Kidney (tissue), 22 donors: ENCODE measurements around the gene CAVIN2. TPM values are rescaled to one million over a fixed set of nuclear protein-coding genes. Genes with fewer than 3 reads are reported as not detected.

Experiments
- DNase-seq, 5 donors: peaks; one replicate each; pipeline ENCODE4 v3.0.0-alpha.2; 2013 to 2020
- FAIRE-seq: peaks from 2 replicates; lab custom pipeline; 2012; peaks lifted over from hg19 to GRCh38; lab: Jason Lieb, UNC
- H3K27ac ChIP-seq, 2 donors: one replicate each; pipeline ENCODE4 v1.7.0; 2013; ENCODE audit warnings: low read depth in 2 of 2, low read length in 2 of 2, inconsistent platforms in 1 of 2
- H3K27me3 ChIP-seq: one replicate; pipeline ENCODE4 v1.7.1; 2013; ENCODE audit warnings: low read length, inconsistent platforms; ENCODE audit not compliant: control insufficient read depth, insufficient read depth
- H3K36me3 ChIP-seq, 3 donors: one replicate each; pipeline versions ENCODE4 v1.7.0 to v1.7.1; 2013; ENCODE audit warnings: low read length in 3 of 3, control low read depth in 1 of 3, inconsistent platforms in 1 of 3; ENCODE audit not compliant: insufficient read depth in 3 of 3, control insufficient read depth in 2 of 3
- H3K4me1 ChIP-seq, 3 donors: one replicate each; pipeline versions ENCODE4 v1.7.0 to v1.7.1; 2013; ENCODE audit warnings: low read length in 3 of 3, inconsistent platforms in 1 of 3, low read depth in 1 of 3; ENCODE audit not compliant: control insufficient read depth in 2 of 3, insufficient read depth in 2 of 3
- H3K4me3 ChIP-seq, 3 donors: one replicate each; pipeline versions ENCODE4 v1.7.0 to v1.8.1; 2013; ENCODE audit warnings: low read length in 3 of 3, control low read depth in 1 of 3, inconsistent platforms in 1 of 3
- H3K9ac ChIP-seq, 3 donors: one replicate each; pipeline versions ENCODE4 v1.7.0 to v1.7.1; 2013; ENCODE audit warnings: low read length in 3 of 3, control low read depth in 1 of 3, inconsistent platforms in 1 of 3
- H3K9me3 ChIP-seq, 3 donors: one replicate each; pipeline versions ENCODE4 v1.7.0 to v1.7.1; 2013; ENCODE audit warnings: low read length in 3 of 3, control low read depth in 1 of 3, inconsistent platforms in 1 of 3; ENCODE audit not compliant: control insufficient read depth in 2 of 3, insufficient read depth in 1 of 3
- CTCF ChIP-seq: IDR thresholded peaks from 3 replicates; pipeline ENCODE4 v1.5.1; 2012; ENCODE audit warnings: mild to moderate bottlenecking, moderate library complexity, borderline replicate concordance; ENCODE audit not compliant: insufficient read depth; ENCODE audit errors: extremely low read depth
- intact Hi-C: fragments of 100-400 bp; cut with DNase I; formaldehyde crosslinking; loops from one replicate; pipeline ENCODE4 v1.11.1; 2022
- long read RNA-seq, 10 donors: library from polyadenylated mRNA in 1 of 10; unstranded in 1 of 10; transcript quantifications; one replicate each; pipeline ENCODE4 v2.0.0 and lab custom pipeline, GENCODE V29; 2021 to 2026
- polyA plus RNA-seq: library from polyadenylated mRNA; stranded (reverse); fragments of 350-450 nt; fragmentation: Illumina TruSeq; extraction: RNeasy Lipid Tissue Mini Kit (QIAGEN cat#74804); gene quantifications from one replicate; pipeline ENCODE4 v1.2.3, GENCODE V29; 2014; ENCODE audit warnings: low read depth, low replicate concordance; ENCODE audit not compliant: insufficient read depth
- total RNA-seq: library from RNA; stranded (reverse); fragmentation: NEBNext Ultra II Directional; extraction: Animal tissue kit (Norgen Biotek cat#: 25700); gene quantifications from one replicate; pipeline ENCODE4 v1.2.1, GENCODE V29; 2021
- donor health status: control.
- donor health status: control.
- donor health status: control.
- donor health status: control.
- donor health status: control.
- donor health status: DM: yes; HTN: yes; CAD: no.
- donor health status: Normal renal cell carcinoma (clear cell type).

The CAVIN2 gene, protein sequence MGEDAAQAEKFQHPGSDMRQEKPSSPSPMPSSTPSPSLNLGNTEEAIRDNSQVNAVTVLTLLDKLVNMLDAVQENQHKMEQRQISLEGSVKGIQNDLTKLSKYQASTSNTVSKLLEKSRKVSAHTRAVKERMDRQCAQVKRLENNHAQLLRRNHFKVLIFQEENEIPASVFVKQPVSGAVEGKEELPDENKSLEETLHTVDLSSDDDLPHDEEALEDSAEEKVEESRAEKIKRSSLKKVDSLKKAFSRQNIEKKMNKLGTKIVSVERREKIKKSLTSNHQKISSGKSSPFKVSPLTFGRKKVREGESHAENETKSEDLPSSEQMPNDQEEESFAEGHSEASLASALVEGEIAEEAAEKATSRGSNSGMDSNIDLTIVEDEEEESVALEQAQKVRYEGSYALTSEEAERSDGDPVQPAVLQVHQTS
- total RNA-seq (55.0 TPM), polyA plus RNA-seq (17.9 TPM)
- long read RNA-seq, donor 1, transcript CAVIN2-201 (2 exons, 3,229 nt): major isoform, 13 of 13 reads
- long read RNA-seq, donor 1, partial matches to known transcripts: 0 of 13 reads
- long read RNA-seq, donor 1, other reads (novel, unspliced or antisense): 0 of 13 reads
- long read RNA-seq, donor 2, transcript CAVIN2-201 (2 exons, 3,229 nt): major isoform, 21 of 36 reads
- long read RNA-seq, donor 2, partial matches to known transcripts: 15 of 36 reads
- long read RNA-seq, donor 2, other reads (novel, unspliced or antisense): 0 of 36 reads
- long read RNA-seq, donor 3, transcript CAVIN2-201 (2 exons, 3,229 nt): major isoform, 23 of 23 reads
- long read RNA-seq, donor 3, partial matches to known transcripts: 0 of 23 reads
- long read RNA-seq, donor 3, other reads (novel, unspliced or antisense): 0 of 23 reads
- long read RNA-seq, donor 4, transcript CAVIN2-201 (2 exons, 3,229 nt): major isoform, 16 of 16 reads
- long read RNA-seq, donor 4, partial matches to known transcripts: 0 of 16 reads
- long read RNA-seq, donor 4, other reads (novel, unspliced or antisense): 0 of 16 reads
- long read RNA-seq, donor 5, partial matches to known transcripts: 0 of 1 reads
- long read RNA-seq, donor 5, other reads (novel, unspliced or antisense): 0 of 1 reads
- long read RNA-seq, donor 6, transcript CAVIN2-201 (2 exons, 3,229 nt): major isoform, 21 of 21 reads
- long read RNA-seq, donor 6, partial matches to known transcripts: 0 of 21 reads
- long read RNA-seq, donor 6, other reads (novel, unspliced or antisense): 0 of 21 reads
- long read RNA-seq, donor 7, transcript CAVIN2-201 (2 exons, 3,229 nt): major isoform, 55 of 61 reads
- long read RNA-seq, donor 7, partial matches to known transcripts: 0 of 61 reads
- long read RNA-seq, donor 7, other reads (novel, unspliced or antisense): 6 of 61 reads
- long read RNA-seq, donor 8, transcript CAVIN2-201 (2 exons, 3,229 nt): major isoform, 10 of 10 reads
- long read RNA-seq, donor 8, partial matches to known transcripts: 0 of 10 reads
- long read RNA-seq, donor 8, other reads (novel, unspliced or antisense): 0 of 10 reads
- long read RNA-seq, donor 9, partial matches to known transcripts: 0 of 4 reads
- long read RNA-seq, donor 9, other reads (novel, unspliced or antisense): 0 of 4 reads
- long read RNA-seq, donor 10, transcript CAVIN2-201 (2 exons, 3,229 nt): major isoform, 21 of 21 reads
- long read RNA-seq, donor 10, partial matches to known transcripts: 0 of 21 reads
- long read RNA-seq, donor 10, other reads (novel, unspliced or antisense): 0 of 21 reads

GRCh38 chr2:191846515-191847476, at the start of gene CAVIN2:
Gene CAVIN2 (minus strand): TSS chr2:191847088. CDS start chr2:191846925, 163 bp downstream.
- Histone ChIP-seq H3K9ac (peak within 1 kb of the TSS in 2 of 3 donors; percentile 44 to 68), H3K9me3 (no peaks in the 10 kb centered on the region), H3K4me1 (peaks cover 0 to 12% (median 8%) of the 10 kb centered on the region in 3 donors), H3K4me3 (peak within 1 kb of the TSS; percentile 37 to 70 (median 67)), H3K36me3 (no peaks in the 10 kb centered on the region), H3K27ac (peak within 1 kb of the TSS; percentile 60 to 66), H3K27me3 (no peaks in the 10 kb centered on the region)
- no peak for TF ChIP-seq CTCF
- intact Hi-C loops: no loop called here
- no peak for FAIRE-seq
- DNase-seq: peak; percentile 35 to 79 (median 58)

GRCh38 chr2:191895743-191896142, 48.9 kb upstream of the CAVIN2 start:
- H3K9ac ChIP-seq: no peak overlapping the region
- TF ChIP-seq CTCF: no peak
- no peak overlapping the region for H3K4me3 ChIP-seq
- intact Hi-C loops: no loop called here
- no peak overlapping the region for H3K27ac ChIP-seq
- no peaks in the 10 kb centered on the region for H3K27me3 ChIP-seq
- no peaks in the 10 kb centered on the region for H3K4me1 ChIP-seq
- DNase-seq: no peak
- no peak for FAIRE-seq
- H3K36me3 ChIP-seq: no peaks in the 10 kb centered on the region
- H3K9me3 ChIP-seq: peaks cover 0 to 7% (median 0%) of the 10 kb centered on the region in 3 donors
